Body of pancreas (tissue), 4 donors: ENCODE measurements around the gene CXCL5.

Experiments used
- POLR2A ChIP-seq, 3 donors: fragments of 450-650 bp; IDR thresholded peaks; one replicate each; pipeline ENCODE4 v1.6.1; 2016; ENCODE audit warnings: antibody characterized with exemption in 3 of 3, mild to moderate bottlenecking in 2 of 3
- TF ChIP-seq, protein P1 (sequence below), 7 experiments: fragments of 450-650 bp in 4 of 7; fragments of 200-600 bp in 3 of 7; sonication (generic) in 3 of 7; IDR thresholded peaks; one replicate each; pipeline ENCODE4 v1.5.1; 2016 to 2019; ENCODE audit warnings: antibody characterized with exemption in 7 of 7

GRCh38 chr4:73978886-73979285, 19.6 kb downstream of the CXCL5 start:
- TF ChIP-seq, protein P1, sequence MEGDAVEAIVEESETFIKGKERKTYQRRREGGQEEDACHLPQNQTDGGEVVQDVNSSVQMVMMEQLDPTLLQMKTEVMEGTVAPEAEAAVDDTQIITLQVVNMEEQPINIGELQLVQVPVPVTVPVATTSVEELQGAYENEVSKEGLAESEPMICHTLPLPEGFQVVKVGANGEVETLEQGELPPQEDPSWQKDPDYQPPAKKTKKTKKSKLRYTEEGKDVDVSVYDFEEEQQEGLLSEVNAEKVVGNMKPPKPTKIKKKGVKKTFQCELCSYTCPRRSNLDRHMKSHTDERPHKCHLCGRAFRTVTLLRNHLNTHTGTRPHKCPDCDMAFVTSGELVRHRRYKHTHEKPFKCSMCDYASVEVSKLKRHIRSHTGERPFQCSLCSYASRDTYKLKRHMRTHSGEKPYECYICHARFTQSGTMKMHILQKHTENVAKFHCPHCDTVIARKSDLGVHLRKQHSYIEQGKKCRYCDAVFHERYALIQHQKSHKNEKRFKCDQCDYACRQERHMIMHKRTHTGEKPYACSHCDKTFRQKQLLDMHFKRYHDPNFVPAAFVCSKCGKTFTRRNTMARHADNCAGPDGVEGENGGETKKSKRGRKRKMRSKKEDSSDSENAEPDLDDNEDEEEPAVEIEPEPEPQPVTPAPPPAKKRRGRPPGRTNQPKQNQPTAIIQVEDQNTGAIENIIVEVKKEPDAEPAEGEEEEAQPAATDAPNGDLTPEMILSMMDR (IDR thresholded peaks at IDR 0.05): no peak
- TF ChIP-seq POLR2A (IDR thresholded peaks at IDR 0.05): no peak
